Neural cell (in vitro differentiated cells): ENCODE results near the gene RNF34.

ENCODE experiments used
- CTCF ChIP-seq: fragments of 450-650 bp; IDR thresholded peaks from 2 replicates; pipeline ENCODE4 v1.5.1; 2014; ENCODE audit warnings: antibody characterized with exemption, mild to moderate bottlenecking, moderate library complexity; ENCODE audit not compliant: poor library complexity, severe bottlenecking
- POLR2AphosphoS5 ChIP-seq: IDR thresholded peaks from 2 replicates; pipeline ENCODE4 v1.6.1; 2012
- RAD21 ChIP-seq: fragments of 450-650 bp; conservative IDR thresholded peaks from 2 replicates; pipeline ENCODE4 v1.6.1; 2014; ENCODE audit warnings: antibody characterized with exemption, mild to moderate bottlenecking, moderate library complexity
- TAF1 ChIP-seq: IDR thresholded peaks from 2 replicates; pipeline ENCODE4 v1.6.1; 2012; ENCODE audit warnings: low read depth

DNA sequence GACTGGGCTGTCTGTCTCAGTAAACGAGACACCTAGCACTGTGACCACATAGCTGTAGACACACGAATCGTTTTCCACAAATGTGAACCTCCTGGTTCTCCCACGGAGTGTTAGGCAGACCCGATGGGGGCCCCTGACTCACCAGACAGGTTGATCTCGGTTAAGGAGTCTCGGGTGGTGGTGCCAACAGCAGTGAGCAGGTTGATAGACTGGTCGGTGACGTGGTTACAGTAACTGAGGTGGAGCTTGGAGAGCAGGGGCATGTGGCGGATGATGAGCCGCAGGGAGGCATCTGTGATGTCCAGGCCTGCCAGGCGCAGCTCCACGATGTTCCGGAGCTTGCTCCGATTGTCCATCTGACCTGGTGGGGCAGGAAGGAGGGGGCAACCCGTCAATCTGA is 39.8 kb downstream of the RNF34 start:
- TF ChIP-seq CTCF (no peak), POLR2AphosphoS5 (no peak), TAF1 (no peak), RAD21 (no peak)
